Measurements from ENCODE around the gene PID1.

The PID1 gene

DNA sequence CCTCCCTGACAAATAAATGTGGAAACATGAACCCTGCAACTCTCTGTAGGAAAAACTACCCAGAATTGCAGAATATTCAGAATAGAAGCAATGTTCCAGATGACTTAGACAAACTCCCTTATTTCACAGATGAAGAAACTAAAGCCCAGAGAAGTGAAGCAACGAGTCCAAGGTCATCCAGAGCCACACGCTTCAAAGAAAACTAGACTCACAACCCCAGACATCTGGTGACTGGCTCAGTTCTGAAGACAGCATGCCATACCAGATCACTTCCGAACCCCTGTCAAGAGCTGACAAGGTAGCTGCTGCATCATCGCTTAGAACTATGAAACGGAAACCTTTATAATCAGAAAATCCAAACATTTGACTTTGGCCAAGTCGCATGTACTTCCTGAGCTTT lies 101.3 kb downstream of the PID1 start:
- no peak for DNase-seq

DNA sequence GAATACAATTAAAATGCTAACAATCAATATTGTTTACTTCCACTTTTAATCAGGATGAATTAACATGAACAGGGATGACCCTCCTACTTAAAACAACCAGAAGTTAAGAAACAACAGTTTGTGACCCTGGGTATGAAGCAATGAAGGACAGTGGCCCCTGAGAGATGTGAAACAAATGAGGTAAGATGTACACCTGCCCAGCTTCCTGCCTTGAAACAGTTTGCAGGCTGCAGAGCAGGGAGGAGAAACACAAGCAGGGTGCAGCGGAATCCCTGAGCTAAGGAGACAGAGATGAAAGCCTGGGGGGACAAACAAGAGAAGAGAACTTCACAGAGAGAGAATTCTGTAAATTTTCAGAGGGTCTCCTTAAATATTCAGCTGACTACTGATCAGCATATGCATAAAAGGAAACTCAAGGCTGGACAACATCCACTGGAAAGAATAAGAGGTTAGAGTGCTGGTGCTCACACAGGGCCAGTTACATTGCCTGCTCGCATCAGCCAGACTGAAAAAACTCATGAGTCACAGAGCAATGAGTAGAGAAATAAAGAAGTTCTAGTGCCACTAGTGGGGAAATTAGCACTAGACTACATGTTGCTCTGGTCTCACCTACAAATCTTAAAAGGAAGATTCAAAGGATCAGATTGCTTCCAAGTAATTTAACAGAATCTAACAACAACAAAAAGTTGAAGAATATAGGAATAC lies 106.4 kb downstream of the PID1 start:
- DNase-seq = no peak

DNA sequence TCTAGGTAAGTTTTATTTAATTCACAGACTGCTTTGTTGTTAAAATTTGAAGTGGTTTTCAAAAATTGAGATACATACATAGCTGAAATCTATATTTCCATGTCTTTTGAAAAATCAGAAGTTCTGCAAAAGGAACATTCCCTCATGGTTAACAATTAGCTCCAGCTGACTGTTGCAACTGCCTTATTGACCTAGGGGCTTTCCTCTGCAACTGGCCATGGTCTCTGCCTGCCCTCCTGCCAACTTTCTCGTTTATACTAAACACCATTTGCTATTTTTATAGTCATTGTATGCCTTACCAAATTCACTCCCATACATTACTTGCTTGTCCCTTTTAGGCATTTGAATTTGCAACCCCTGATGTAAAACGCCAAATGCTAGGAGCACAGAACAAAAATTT lies 107.2 kb downstream of the PID1 start:
- no peak for DNase-seq

DNA sequence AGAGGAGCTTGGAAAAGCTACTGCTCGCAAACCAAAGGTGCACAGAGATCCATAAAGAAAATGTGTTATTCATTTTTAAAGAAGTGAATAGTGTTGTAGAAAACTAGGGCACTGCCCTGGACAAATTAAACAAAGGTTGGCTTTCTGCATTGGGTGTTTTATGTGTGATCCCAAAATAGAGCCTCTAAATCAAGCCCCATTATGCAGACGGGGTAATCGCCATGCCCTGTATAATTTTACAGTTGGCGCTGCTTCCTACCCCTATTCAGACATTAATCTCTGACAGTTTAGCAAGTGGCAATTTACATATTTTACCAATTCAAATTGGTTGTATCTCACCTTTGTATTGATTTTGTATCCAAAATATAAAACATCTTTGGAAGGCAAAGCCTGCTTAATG lies 109.1 kb downstream of the PID1 start:
- no peak for DNase-seq

DNA sequence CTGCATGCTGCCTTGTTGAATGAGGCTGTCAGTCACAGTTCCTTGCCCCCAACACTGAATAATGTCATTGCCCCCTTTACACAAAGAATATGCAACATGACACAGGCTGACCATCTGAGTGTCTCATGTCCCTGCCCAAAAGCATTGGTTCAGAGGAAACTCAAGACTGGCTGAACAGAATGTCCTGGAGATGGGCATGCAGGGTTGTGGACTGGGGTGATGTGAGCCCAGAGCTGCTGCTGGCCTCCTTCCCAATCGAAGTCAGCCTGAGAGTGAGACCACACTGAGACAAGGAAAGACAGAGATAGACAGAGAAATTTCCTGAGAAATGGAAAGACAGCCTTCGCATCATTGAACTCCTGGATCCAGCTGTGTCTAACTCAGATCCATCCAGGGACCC lies 110.1 kb downstream of the PID1 start:
- no peak for DNase-seq

DNA sequence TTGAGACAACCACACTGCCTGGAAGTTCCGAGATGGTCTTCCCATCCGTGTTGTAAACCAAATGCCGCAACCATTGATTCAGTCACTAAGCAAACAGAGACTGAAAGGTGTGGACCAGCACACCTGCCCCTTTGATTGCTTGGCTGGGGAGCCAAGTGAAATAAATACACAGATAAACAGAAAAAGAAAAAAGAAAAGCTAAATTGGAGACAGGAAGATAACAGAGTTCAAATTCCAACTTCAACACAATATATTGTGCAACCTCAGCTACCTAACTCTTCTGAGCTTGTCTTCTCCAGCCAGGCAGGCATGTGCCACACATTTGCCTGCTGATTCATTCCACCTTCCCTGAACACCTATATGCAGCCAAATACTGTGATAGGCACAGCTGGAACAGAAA lies 110.9 kb downstream of the PID1 start:
- DNase-seq = no peak

DNA sequence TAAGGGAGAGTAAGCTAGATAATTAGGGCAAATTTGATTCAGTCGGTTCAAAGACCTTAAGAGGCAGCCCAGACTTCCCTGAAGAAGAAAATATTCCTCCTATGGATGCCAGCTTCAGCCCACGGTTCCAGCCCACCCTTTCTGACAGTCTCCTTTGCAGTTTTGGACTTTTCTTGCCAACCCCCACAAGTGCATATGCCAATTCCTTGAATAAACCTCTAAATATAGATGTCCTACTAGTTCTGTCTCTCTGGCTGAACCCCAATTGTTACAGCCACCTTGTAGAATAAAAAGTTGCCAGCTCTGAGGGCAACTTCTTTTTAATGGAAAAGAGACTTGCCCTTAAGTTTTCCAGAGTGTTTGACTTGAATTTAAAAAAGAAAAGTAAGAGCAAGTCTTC lies 111.7 kb downstream of the PID1 start:
- DNase-seq = no peak

DNA sequence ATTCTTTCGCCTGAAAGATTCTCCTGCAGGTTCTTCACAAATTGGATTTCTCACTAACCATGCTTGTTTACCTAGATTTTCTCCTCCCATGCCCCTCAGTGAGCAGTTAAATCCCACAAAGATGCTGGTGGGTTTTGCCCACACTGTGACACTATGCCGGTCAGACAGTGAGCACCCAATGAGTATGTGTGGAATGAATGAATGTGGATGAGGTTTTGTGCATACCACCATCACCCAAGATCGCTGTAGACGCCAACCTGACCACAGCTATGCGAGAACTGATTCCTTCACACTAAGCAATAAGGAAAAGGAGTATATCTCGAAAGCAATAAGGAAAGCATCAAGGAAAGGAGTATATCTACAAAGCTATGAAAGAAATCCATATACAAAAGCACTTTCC lies 116.7 kb downstream of the PID1 start:
- DNase-seq = no peak

DNA sequence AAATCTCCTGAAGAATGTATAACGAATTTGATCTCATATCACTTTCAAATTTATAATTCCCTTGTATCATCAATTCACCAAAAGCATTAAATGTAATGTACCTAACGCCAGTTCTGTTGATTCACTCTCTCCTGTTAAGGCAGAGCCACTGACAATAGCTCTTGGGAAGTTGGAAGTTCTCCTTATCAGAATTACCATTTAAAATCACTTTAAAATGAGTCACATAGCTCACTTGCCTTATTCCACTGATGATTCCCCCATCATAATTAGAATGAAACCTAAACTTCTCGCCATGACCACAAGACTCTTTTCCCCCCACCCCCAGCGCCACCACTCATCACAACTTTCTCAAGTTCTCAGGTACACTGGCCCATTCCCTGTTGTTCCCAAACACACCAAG lies 117.1 kb downstream of the PID1 start:
- no peak for DNase-seq

DNA sequence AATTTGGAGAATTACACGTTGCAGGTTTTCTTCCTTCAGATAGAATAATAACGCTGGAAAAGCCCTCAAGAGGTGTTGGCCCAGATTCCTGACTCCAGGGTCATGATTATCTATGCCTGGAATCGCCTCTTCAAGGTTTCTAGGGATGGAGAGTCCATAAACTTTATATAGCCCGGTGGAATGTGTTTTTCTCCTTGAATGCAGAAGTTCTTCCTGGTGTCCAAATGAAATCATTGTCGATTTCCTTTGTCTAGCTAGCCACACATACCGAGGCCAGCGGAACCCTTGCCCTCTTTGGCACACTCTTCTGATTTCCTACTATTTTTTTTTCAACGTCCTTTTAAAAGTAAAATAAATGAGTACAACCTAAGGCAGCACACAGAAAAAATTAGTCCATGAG lies 117.8 kb downstream of the PID1 start:
- no peak for DNase-seq

DNA sequence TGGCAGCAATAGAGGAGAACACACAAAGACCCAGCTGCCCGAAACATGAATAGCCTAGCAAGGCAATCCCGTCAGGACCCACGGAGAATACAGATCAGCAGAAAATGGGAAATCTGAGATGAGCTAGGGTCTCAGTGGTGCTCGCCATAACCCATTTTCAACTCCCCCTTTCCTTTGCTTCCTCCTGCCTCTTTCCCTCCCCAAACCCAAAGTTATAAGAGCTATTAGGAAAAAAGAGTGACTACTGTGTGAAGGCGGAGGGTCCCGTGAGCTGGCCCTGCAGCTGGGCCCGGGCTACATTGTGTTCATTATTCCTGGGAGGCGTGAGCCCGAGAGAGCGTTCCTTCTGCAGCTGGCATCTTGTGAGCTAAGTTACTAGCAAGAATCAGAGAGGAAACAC lies 118.4 kb downstream of the PID1 start:
- DNase-seq = no peak

DNA sequence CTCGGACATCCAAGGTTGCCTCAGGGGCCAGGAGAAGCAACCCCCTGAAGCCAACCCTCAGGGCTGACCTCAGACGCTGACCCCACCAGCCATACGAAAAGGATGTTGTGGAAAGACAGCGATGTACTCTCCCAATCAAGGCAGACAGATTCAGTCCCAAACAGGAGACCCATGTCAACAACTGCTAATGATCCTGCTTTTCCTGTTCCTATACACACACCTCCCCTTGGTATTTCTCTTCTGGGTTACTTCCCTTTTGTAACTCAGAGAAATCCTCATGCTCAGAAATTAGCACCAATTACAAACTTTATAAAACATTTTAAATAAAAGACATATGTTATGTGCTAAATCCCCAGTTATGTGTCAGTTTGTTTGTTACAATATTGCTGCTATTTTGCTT lies 120.8 kb downstream of the PID1 start:
- DNase-seq = no peak

DNA sequence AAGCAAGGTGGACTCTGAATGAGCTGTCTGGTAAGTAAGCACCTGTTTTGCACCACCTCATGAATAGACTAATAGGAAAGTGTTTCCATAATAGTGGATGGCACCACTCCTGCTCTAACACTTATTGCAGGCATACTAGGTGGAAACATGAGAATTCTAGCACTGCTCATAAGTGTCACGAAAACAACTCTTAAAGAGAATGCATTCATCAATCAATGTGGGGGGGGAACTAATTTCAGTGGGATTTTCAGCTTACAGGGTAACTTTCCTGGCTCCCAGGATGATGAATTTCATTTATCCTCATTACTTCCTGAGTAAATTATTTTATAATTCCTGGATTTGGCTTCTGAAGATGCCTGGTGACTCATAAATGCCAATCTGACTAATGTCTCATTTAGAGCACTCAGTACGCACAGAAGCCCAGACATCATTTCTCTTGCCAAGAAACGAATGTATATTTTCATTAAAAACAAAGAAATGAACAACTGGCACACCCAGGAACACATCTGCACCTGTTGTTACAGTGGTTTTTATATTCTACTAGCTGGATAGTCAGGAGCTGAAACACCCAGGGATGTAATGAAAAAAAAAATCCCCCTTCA lies 129.6 kb downstream of the PID1 start:
- DNase-seq = no peak

DNA sequence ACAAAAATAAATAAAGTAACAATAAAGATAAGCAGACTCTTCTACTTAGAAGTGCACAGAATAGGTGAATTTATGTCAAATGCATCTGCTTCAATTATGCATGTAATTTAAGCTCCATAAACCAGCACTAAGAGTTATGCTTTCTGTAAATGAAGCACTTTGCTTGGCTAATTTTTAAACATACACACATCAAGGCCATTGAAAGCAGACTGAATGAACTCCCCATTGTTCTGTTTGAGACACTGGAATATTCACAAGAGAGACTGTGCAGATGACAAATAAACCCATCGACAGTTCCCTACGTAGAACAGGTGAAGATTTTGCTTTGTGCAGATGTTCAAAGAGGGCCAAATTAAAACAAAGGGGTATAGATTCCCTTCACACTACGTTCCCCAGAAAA lies 133.4 kb downstream of the PID1 start:
- no peak for DNase-seq

DNA sequence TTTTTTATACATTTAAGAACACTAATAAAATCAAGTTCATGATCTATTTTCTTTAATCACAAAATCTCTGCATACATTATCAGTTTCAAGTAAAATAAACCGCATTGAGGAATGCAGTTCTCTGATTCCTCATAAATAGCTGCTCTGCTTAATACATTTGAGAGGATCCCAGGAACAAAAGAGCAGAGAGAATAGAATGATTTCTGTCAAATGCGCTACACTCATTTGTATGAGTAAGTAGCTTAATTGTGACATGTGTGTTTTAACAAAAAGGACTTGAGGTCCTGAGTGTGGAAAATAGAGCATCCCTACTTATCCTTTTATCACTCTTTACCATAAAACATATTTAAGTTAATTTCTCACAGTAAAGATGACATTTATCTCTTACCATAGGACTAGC lies 134.0 kb downstream of the PID1 start:
- DNase-seq = no peak

DNA sequence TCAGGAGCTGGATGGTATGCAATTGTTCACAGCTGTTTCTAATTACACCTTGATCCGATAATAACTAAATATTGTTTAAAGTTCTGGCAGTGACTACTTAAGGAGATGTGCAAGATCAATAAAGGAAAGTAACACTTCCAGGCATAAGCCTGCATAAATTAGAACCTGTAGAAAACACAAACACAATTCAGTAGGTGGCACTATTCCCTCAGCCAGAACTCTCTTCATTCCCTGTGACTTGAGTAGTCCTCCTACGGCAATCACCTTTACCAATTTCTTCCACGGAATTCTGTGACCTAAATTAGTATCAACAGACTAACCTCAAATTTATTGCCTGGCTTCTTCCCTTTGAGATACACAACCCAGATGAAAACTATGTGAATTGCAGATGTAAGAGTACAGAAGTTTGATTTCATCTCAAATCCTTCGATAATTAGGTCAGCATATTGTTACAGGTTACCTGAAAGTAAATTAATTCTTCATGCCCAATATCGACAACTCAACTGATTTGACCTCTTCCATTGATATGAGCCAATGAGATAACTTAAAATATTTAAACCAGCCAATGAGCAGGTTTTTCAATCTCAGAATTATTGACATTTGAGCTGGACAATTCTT lies 137.8 kb downstream of the PID1 start:
- no peak for DNase-seq

DNA sequence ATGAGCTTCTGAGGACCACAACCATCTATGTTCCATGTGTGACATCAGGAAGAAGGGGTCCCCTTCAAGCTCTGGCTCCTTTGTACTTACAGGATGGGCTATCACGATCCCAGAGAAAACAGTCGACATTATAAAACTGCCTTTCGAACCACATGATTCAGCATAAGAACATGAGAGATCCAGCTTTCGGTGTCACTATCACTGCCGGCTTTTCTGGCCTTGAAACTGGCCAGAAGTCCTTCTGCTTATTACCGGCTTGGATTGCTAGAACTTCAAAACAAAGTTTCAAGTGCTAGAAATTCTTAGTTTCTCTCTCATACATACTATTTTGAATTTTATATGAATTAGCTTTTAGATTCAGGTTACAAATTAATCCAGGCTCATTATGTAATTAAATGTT lies 138.9 kb downstream of the PID1 start:
- no peak for DNase-seq

DNA sequence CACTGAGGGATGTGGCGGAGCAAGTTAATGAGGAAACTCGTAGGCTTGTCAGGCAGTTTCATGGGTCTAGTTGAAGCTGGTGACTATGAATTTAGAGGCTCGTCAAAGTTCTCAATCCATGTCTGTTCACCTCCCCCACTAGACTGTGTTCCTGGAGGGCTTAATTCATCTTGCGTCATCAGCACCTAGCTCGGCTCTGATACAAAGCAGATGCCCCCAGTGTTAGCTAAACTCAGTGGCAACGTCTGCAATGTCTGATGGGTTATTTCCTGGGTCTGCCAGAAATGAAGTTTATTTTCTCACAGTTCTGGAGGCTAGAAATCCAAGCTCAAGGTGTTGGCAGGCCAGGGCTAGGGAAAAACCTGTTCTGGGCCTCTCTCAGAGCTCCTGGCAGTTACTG lies 140.6 kb downstream of the PID1 start:
- DNase-seq = no peak

DNA sequence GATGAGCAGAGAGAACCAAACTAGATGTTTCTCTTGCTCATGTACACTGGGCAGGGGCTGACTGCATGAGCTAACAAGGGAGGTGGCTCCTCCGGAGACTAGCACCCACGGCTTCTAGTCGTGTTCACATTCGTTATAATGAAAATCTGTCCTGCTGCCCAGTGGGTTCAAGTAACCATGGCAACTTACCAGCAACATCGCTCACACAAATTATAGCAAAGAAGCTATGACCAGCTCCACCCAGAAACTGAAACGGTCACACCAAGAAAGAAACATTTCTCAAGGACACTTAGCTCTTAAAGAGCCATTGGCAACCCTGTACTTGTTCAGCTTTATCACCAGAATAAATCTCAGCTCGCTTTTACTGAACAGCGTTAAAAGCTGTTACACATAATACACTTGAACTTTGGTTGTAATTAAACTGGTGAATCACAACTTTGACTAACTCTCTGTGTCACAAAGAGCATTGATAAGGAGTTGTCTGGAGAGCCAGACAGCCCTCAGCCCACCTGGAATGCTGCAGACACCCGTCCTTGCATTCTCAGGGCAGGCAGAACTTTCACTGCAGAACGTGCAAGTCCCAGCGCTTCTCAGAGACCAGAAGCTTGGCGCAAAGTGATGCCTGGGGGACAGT lies 141.2 kb downstream of the PID1 start:
- no peak for DNase-seq

DNA sequence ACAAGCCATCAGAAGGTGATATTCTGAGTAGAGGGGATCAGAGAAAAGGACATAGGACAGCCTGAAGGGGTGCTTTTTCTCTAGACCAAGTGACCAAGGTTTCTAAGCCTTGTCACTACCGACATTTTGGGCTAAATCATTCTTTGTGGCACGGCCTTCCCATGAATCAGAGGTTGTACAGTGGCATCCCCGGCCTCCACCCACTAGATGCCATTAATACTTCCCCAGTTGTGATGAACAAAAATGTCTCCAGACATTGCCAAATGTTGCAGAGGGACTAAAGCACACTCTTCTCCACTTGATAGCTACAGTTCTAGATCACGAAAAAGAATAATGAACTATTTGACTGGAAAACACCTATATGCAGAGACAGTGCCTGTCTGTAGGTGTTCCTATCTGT lies 143.6 kb downstream of the PID1 start:
- no peak for DNase-seq

DNA sequence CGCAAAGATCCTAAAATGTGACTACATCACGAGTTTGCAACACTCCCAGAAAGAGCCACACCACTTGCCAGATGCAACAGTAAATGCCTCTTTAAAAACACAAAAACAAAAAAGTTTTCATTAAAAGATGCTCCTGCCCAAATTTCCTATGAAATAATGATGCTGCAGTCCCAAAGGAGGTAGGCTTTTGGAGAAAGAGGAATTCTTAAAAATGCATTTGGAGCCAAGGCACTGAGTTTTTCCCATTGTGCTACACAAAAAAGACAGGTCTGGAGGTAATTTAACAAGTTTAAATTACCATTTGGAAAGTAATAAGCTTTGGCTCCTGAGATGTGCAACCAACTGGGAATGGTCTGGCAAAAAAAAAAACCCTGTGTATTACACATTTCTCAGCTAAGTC lies 145.0 kb downstream of the PID1 start:
- DNase-seq = no peak

DNA sequence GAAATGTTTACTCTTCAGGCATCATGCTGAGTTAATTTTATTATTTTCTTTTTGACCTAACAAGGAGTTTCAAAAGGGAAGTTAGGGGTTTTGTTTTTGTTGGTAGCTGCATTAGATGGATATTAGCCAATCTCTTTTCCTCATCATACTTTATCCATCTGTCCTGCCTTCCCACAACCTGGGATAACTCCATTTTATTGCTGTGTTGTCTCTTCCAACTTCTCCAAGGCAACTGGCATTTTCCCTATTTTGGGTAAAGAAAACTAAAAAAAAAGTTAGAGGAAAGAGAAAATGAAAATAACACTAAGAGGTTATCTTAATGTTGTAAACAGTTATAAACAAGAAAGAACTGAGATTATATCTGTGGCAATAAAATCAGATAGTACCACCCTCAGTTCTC lies 147.0 kb downstream of the PID1 start:
- DNase-seq = no peak

DNA sequence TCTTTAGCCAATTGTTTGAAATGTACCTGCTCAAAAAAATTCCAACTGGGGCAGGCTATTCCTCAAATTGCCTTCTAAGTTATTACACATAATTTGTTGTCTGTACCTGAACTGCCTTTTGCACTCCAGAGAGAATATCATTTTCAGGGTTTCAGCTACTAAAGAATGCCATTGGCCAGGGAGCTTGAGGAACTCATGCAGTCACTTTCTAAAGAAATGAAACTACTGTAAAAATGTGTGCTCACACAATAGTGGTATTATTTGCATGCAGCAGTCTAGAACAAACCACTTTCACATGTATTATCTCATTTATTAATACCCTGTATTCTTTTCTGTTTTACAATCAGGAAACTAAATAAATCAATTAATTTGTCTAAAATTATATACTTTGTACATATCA lies 152.2 kb downstream of the PID1 start:
- no peak for DNase-seq

DNA sequence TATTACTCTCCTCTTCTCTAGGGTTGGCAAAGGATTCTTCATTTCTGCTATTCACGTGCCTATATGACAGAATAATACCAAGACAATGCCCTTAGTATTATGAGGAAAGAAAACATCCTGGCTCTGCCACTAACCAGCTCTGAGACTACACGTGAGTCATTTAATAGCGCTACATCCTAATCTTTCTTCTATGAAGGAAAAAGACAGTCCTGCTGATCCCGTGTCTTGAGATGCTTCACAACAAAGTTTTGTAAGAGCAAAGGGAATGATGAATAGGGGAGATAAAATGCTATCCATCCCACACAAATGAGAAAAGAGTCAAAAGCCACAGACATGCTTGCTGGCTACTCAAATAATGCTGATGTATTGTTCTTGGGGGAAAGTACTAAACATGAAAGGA lies 152.8 kb downstream of the PID1 start:
- no peak for DNase-seq
